Glutamatergic neuron (in vitro differentiated cells): ENCODE results near the gene COL6A6. TPM values are rescaled to one million over a fixed set of nuclear protein-coding genes. Genes with fewer than 3 reads are reported as not detected.
A peak's percentile ranks its signal among the peaks of the same experiment; 100 is the strongest.

Source experiments
- DNase-seq: peaks from one replicate; pipeline ENCODE4 v3.0.0; 2022
- H3K27ac Mint-ChIP-seq: one replicate; pipeline ENCODE4 v1.8.0; 2020; ENCODE audit warnings: mild to moderate bottlenecking, mixed read lengths, inconsistent platforms; ENCODE audit not compliant: unreplicated experiment
- H3K27me3 Mint-ChIP-seq: one replicate; pipeline ENCODE4 v1.8.0; 2020; ENCODE audit warnings: mild to moderate bottlenecking, moderate library complexity, mixed read lengths, inconsistent platforms; ENCODE audit not compliant: unreplicated experiment
- H3K36me3 Mint-ChIP-seq: one replicate; pipeline ENCODE4 v1.8.0; 2020; ENCODE audit warnings: mild to moderate bottlenecking, mixed read lengths, inconsistent platforms; ENCODE audit not compliant: unreplicated experiment
- H3K4me1 Mint-ChIP-seq: one replicate; pipeline ENCODE4 v1.8.0; 2020; ENCODE audit warnings: mild to moderate bottlenecking, low read depth, mixed read lengths, inconsistent platforms; ENCODE audit not compliant: unreplicated experiment
- H3K4me3 Mint-ChIP-seq: one replicate; pipeline ENCODE4 v1.8.0; 2020; ENCODE audit warnings: mild to moderate bottlenecking, mixed read lengths, inconsistent platforms; ENCODE audit not compliant: unreplicated experiment
- H3K9me3 Mint-ChIP-seq: one replicate; pipeline ENCODE4 v1.8.0; 2020; ENCODE audit warnings: mild to moderate bottlenecking, moderate library complexity, mixed read lengths, inconsistent platforms; ENCODE audit not compliant: unreplicated experiment
- CTCF ChIP-seq: fragments of 200-600 bp; sonication (generic); IDR thresholded peaks from one replicate; pipeline ENCODE4 v1.5.0; 2021; ENCODE audit not compliant: partially characterized antibody, unreplicated experiment
- total RNA-seq: library from RNA; stranded (reverse); fragmentation: NEBNext Ultra II Directional; extraction: Animal tissue kit (Norgen Biotek cat#: 25700); gene quantifications from one replicate; pipeline ENCODE4 v1.2.1, GENCODE V29; 2021; ENCODE audit not compliant: unreplicated experiment

Gene COL6A6
- total RNA-seq, 1 donor from 2014 or later, result 0.25 TPM

- peak; percentile 27 for TF ChIP-seq CTCF
- Mint-ChIP-seq H3K4me3 (no peak overlapping the region), H3K27ac (no peak overlapping the region), H3K27me3 (no peaks in the 10 kb centered on the region), H3K4me1 (no peaks in the 10 kb centered on the region), H3K9me3 (no peaks in the 10 kb centered on the region), H3K36me3 (no peaks in the 10 kb centered on the region)
- DNase-seq, result no peak
Observed at GRCh38 chr3:130480736-130481135, 36.2 kb upstream of the COL6A6 start.

GRCh38 chr3:130488288-130488687 lies 28.7 kb upstream of the COL6A6 start:
- H3K27ac Mint-ChIP-seq, result no peak overlapping the region
- no peaks in the 10 kb centered on the region for H3K4me1 Mint-ChIP-seq
- H3K27me3 Mint-ChIP-seq, result no peaks in the 10 kb centered on the region
- H3K36me3 Mint-ChIP-seq, result no peaks in the 10 kb centered on the region
- no peak for TF ChIP-seq CTCF
- no peak for DNase-seq
- no peaks in the 10 kb centered on the region for H3K9me3 Mint-ChIP-seq
- no peak overlapping the region for H3K4me3 Mint-ChIP-seq

- Mint-ChIP-seq H3K36me3 (no peaks in the 10 kb centered on the region), H3K27ac (no peak overlapping the region), H3K27me3 (no peaks in the 10 kb centered on the region), H3K4me3 (no peak overlapping the region), H3K9me3 (no peaks in the 10 kb centered on the region), H3K4me1 (no peaks in the 10 kb centered on the region)
- TF ChIP-seq CTCF, result no peak
- DNase-seq, result no peak
Observed at GRCh38 chr3:130488769-130489450, 28.1 kb upstream of the COL6A6 start.

- H3K27me3 Mint-ChIP-seq, result no peaks in the 10 kb centered on the region
- no peak for DNase-seq
- no peak for TF ChIP-seq CTCF
- H3K4me1 Mint-ChIP-seq, result no peaks in the 10 kb centered on the region
- no peaks in the 10 kb centered on the region for H3K9me3 Mint-ChIP-seq
- no peak overlapping the region for H3K4me3 Mint-ChIP-seq
- no peak overlapping the region for H3K27ac Mint-ChIP-seq
- no peaks in the 10 kb centered on the region for H3K36me3 Mint-ChIP-seq
Observed at GRCh38 chr3:130490241-130490640, 26.7 kb upstream of the COL6A6 start.

- no peak overlapping the region for H3K27ac Mint-ChIP-seq
Observed at GRCh38 chr3:130491431-130491830, 25.5 kb upstream of the COL6A6 start.

More at GRCh38 chr3:130491431-130491830, 25.5 kb upstream of the COL6A6 start:
- Mint-ChIP-seq H3K4me1 (no peaks in the 10 kb centered on the region), H3K9me3 (no peaks in the 10 kb centered on the region), H3K4me3 (no peak overlapping the region), H3K27me3 (peaks cover 2% of the 10 kb centered on the region), H3K36me3 (no peaks in the 10 kb centered on the region)
- DNase-seq, result no peak
- no peak for TF ChIP-seq CTCF
